Measurements from ENCODE around the gene ZFY.

ZFY gene

DNA sequence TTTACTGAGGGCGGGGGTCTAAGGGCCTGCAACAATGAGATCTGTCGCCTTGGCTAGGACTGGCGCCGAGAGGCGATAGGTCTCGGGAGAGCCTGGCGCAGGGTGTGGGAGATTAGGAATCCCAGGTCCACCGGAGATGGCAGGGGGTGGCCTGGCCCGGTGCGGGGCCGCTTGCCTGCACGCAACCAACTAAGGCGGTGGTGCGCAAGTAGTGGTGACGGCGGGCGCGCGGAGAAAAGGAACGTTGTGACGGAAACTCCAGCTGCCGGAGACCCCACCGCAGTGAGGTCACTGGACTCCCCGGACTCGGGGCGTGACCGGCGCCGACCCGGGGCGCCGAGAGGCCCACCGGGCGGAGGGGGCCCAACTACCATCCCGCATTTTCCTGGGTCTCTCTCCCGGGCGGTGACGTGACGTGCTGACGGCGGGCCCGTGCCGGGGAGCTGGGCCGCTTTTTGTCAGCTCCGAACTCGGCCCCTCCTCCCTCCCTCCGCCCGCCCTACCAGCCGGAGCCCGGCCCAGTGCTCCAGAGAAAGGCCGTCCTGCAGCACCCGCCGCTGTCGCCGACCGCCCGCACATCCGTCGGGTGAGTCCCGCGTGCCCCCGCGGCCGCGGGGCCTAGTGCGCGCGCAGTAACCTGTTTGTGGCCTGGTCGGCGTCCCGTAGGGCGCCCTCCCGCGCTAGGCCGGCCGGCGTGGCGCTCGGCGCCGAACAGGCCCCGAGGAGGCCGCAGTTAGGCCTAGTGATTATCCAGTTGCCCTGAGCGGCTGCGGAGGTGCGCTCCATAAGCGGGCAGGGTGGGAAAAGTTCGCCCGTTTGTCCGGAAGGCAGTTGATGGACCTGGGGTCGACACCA, at the start of gene ZFY:
Gene ZFY, plus strand, starts transcription at position 521 of the 855 bp plus-strand sequence. CDS start 18,556 bp downstream, outside the sequence.
- peak; percentile 53 for DNase-seq

DNA sequence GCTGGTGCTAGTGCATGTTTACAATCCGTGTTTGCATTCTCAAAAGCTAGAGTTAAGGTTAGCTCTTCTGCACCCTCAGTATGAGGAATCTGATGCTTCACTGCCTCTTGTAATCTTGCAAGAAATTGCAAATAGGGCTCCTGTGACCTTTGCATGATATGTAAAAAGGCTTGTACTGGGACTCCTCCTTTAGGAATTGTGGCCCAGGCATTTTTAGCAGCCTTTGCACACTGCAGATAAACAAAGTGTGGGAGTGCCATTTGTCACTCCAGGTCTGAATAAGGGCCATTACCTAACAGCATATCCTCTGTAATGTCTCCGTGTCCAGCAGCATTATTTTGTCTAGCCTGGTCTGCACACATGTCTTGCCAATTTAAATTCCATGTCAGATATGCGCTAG, 49.3 kb upstream of the ZFY start:
- DNase-seq = no peak

DNA sequence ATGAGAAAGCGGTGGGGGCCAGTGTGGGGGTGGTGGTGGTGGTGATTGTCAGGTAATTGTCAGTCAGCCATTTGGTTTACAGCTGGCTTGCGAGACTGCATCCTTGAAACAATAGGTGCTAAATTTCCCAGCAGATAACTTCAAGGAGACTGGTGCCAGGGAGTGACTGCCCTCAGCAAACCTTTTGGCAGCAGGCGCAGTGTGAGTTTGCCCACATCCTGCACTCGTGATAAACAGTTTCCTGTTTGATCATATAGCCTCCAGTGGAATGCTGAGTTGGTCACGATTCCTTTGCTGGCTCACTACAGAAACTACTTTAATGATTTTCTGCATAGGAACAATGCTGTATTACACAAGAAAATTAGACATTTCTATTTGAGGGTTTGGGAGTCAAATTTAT, 47.8 kb upstream of the ZFY start:
- DNase-seq = no peak

GRCh38 chrY:2887955-2888354, 47.2 kb upstream of the ZFY start:
- DNase-seq = no peak

GRCh38 chrY:2893471-2893870, 41.7 kb upstream of the ZFY start:
- no peak for DNase-seq

- DNase-seq = no peak
Measured at GRCh38 chrY:2896050-2896449, 39.1 kb upstream of the ZFY start.

- no peak for DNase-seq
Measured at GRCh38 chrY:2907356-2907755, 27.8 kb upstream of the ZFY start.

DNA sequence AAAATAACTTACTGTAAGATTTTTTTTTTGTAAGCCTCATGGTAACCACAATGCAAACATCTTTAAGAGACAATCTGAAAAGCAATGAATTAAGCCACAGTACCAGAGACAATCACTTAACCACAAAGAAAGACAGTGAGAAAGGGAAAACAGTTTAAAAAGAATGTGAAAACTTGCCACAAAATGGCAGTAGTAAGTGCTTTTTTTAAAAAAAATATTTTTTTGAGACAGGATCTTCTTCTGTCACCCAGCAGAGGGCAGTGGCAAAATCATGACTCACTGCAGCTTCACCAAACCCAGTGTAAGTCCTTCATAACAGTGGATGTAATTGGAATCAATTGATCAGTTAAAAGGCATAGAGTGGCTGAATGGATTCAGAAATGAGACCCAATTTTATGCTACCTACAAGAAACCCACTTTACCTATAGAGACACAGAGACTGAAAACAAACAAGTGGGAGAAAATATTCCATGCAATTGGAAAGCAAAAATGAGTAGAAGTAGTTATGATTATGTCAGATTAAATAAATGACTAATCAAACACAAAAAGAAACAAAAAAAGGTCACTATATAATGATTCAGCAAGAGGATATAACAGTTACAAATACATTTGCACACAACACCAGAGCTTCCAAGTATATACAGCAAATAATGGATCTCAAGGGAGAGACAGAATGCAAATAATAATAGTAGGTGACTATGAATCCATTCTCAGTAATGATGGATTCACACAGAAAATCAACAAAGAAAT, 21.9 kb upstream of the ZFY start:
- peak; percentile 12 for DNase-seq

DNA sequence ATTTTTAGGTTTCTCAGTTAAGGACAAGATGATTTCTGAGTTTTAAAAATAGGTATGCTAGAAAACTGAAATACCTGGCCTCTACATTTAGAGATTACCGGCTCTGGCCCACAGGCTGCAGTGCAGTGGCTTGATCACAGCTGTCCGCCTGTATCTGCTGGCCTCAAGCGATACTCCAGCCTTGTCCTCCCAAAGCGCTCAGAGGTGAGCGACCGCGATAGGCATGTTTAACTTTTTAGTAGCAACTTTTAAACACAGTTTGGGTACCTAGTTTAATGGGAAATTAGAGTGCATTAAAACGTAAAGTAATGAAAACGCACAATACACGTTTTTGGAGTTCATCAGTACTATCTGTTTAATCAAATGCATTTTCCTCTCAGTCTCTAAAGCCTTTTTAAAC, 1.1 kb upstream of the ZFY start:
- no peak for DNase-seq

DNA sequence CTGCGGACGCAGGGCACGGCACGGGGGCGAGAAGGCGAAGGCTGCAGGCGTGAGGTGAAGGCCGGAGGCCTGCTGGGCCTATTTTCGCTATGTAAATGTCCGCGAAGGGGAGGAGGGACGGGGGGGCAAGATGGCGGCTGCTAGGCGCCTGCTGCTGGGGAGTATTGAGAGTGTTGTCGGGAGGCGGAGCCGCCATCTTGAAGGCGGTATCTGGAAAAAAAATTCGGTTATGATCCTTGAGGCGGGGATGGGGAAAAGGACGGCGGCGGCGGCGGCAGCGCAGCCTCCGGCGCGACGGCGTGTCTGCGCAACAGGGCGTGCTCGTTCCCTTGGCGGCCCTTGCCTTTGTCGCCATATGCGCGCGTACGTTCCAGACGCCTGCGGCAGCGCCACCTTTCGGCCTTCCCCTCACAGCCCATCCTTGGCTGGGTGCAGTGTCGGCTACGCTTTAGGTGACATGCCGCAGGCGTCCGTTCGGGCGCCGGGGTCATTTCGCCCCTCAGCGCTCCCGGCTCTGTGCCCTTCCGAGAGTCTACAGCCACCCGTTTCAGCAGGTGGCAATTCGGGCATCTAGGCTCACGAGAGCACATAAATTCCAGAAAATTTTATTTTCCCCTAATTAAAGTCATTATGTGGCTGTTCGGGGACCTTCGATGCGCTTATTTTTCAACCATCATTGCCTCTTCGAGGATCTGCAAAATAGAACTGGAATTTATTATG, 695 bp downstream of the ZFY start:
- DNase-seq = peak; percentile 90

DNA sequence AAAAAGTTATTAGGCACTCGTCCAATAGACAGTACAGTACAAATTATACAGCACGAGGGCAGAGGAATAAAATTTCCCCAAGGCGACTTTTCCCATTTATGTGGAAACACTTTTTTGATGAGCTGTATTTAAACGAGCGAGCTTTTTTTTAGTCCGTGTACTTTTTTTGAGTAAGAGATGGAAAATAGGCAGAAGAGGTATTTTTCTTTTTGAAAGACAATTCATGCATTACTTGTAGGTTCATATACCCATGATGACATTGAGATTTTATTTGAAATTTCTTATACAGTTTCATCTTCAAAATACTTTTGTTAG, 1.2 kb downstream of the ZFY start:
- no peak for DNase-seq

DNA sequence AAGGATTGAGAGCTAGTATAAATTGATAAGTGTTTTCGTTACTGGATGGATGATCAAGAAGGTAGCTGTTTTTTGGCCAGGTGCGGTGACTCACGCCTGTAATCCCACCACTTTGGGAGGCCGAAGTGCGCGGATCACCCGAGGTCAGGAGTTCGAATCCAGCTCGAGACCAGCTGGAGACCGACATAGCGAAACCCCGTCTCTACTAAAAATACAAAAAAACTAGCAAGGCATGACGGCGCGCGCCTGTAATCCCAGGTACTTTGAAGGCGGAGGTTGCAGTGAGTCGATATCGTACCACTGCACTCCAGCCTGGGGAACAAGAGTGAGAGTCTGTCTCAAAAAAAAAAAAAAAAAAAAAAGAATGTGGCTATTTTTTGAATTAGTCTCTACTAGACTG, 2.0 kb downstream of the ZFY start:
- no peak for DNase-seq

- DNase-seq = no peak
Measured at GRCh38 chrY:2949590-2950252, 14.5 kb downstream of the ZFY start.

GRCh38 chrY:2950655-2951054, 15.5 kb downstream of the ZFY start:
- no peak for DNase-seq

- no peak for DNase-seq
Measured at GRCh38 chrY:2952912-2953311, 17.7 kb downstream of the ZFY start.

DNA sequence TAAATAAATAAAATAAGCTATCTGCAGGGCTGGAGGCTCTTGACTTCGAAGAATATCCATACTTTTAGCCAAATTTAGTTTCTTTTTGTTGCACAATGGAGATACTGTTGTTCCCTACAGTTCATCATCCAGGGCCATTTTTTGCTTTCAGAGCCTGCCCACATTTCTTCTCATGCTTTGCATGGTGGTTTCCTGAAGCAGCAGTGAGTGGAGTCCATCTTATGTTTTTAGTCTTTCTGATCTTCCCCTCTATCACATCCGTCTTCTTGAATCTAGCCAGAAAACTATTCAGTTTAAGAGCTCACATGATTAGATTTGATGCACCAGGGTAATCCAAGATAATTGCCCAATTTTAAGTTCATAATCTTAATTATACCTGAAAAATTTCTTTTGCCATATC, 19.6 kb downstream of the ZFY start:
- DNase-seq = no peak

DNA sequence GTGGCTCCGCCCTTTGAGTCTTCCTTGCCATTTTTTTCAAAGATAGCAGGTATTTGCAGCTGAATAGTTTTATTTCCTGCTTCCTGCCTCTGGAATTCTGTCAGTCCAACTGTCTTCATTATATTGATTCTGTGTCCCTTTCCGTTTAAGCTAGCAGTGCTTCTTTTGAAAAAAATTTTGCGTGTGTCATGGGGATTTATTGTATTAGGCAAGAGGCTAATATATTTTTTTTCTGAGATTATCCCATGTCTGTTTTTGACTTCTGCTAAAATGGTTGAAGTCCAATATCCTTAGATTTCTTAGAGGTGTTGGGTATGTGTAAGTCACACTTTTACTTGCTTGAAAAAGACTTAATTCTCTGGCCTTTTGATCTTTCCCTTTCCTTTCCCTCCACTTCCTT, 20.4 kb downstream of the ZFY start:
- DNase-seq = no peak

GRCh38 chrY:2962061-2962460, 26.9 kb downstream of the ZFY start:
- no peak for DNase-seq

GRCh38 chrY:2964814-2965213, 29.6 kb downstream of the ZFY start:
- DNase-seq = no peak

DNA sequence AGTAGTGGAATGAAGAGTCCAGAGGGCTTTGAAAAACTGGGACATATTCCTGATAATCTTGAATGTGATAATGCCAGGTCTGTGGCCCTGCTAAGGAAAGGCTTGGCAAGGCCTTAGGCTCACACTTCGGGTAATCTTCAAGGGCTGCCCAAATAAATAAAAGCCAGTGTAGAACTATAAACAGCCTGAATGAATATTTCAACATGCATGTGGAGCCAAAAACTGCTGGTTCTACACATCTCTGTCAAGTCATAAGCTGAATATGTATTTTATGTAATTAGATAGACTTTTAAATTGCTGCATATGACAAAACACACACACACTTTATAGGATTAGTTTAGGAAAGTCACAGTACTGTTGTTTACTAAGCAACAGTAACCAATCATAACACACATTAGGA, 30.4 kb downstream of the ZFY start:
- DNase-seq = no peak

- DNase-seq = no peak
Measured at GRCh38 chrY:2969561-2969960, 34.4 kb downstream of the ZFY start.

- DNase-seq = no peak
Measured at GRCh38 chrY:2972708-2973107, 37.5 kb downstream of the ZFY start.

- no peak for DNase-seq
Measured at GRCh38 chrY:2973110-2973751, 38.0 kb downstream of the ZFY start.
